A549 (cell line): ENCODE measurements around the gene ATP5IF1. TPM values are rescaled to one million over a fixed set of nuclear protein-coding genes. Genes with fewer than 3 reads are reported as not detected.
A peak's percentile ranks its signal among the peaks of the same experiment; 100 is the strongest.

Source experiments
- ATAC-seq, 2 experiments: fragments of 200-7000 bp in 1 of 2; fragments of >200 bp in 1 of 2; cut with Nextera tagmentation in 1 of 2; cut with Tn5 transposase in 1 of 2; 3 replicates each; pipeline versions ENCODE4 v1.8.0 to v1.9.1; 2018 to 2020; ENCODE audit warnings: mild to moderate bottlenecking in 1 of 2, moderate library complexity in 1 of 2
- CTCF ChIA-PET: fragments of 300-600 bp; sonication (Branson Sonifier 250); formaldehyde crosslinking; extraction: SDS; loops from one replicate; lab custom pipeline; 2021; ENCODE audit warnings: antibody characterized with exemption, inconsistent platforms; lab: Yijun Ruan, JAX
- POLR2A ChIA-PET: fragments of 350-600 bp; formaldehyde crosslinking; extraction: SDS; loops from one replicate; lab custom pipeline; 2021; ENCODE audit warnings: antibody characterized with exemption, inconsistent platforms; lab: Yijun Ruan, JAX
- DNase-seq, 2 experiments: peaks; one replicate each; pipeline versions ENCODE4 v3.0.0 to v3.0.0-alpha.2; 2011 to 2016; ENCODE audit warnings: low read depth in 1 of 2, low spot score in 1 of 2
- FAIRE-seq: peaks from 2 replicates; lab custom pipeline; 2011; peaks lifted over from hg19 to GRCh38; lab: Jason Lieb, UNC
- H3K27ac ChIP-seq, 2 experiments: fragments of >200 bp; sonication (Bioruptor Twin); formaldehyde crosslinking; 3 replicates each; pipeline ENCODE4 v1.5.1; 2016 to 2017
- H3K4me1 ChIP-seq: fragments of >200 bp; sonication (Bioruptor Twin); formaldehyde crosslinking; 3 replicates; pipeline ENCODE4 v1.6.1; 2016
- H3K4me2 ChIP-seq: fragments of >200 bp; sonication (Bioruptor Twin); formaldehyde crosslinking; 3 replicates; pipeline ENCODE4 v1.6.1; 2016
- H3K4me3 ChIP-seq: fragments of >200 bp; sonication (Bioruptor Twin); formaldehyde crosslinking; 3 replicates; pipeline ENCODE4 v1.5.1; 2016
- H3K9me3 ChIP-seq: fragments of >200 bp; sonication (Bioruptor Twin); formaldehyde crosslinking; 3 replicates; pipeline ENCODE4 v1.6.1; 2016
- CEBPB ChIP-seq, 2 experiments: fragments of >200 bp in 1 of 2; sonication (Bioruptor Twin) in 1 of 2; formaldehyde crosslinking in 1 of 2; IDR thresholded peaks; 2 replicates each; pipeline ENCODE4 v1.6.1; 2012 to 2016
- CHD2 ChIP-seq: fragments of 150-350 bp; IDR thresholded peaks from 2 replicates; pipeline ENCODE4 v1.6.1; 2014; ENCODE audit warnings: low read length; ENCODE audit not compliant: partially characterized antibody
- CTCF ChIP-seq: fragments of >200 bp; sonication (Bioruptor Twin); formaldehyde crosslinking; IDR thresholded peaks from 3 replicates; pipeline ENCODE4 v1.5.1; 2016
- ELK1 ChIP-seq: fragments of 150-350 bp; IDR thresholded peaks from 2 replicates; pipeline ENCODE4 v1.6.1; 2014; ENCODE audit warnings: low read depth, mild to moderate bottlenecking, low read length
- EP300 ChIP-seq, 2 experiments: fragments of >200 bp; sonication (Bioruptor Twin); formaldehyde crosslinking; IDR thresholded peaks; 2 replicates in 1 of 2; 3 replicates in 1 of 2; pipeline ENCODE4 v1.6.1; 2016 to 2017
- FOSB ChIP-seq: fragments of 250-450 bp; sonication (Bioruptor Pico); IDR thresholded peaks from 2 replicates; pipeline ENCODE4 v1.5.0; 2020; ENCODE audit warnings: mild to moderate bottlenecking, moderate library complexity
- FOSL2 ChIP-seq, 2 experiments: fragments of 450-650 bp in 1 of 2; fragments of >200 bp in 1 of 2; sonication (Bioruptor Twin) in 1 of 2; formaldehyde crosslinking; IDR thresholded peaks; 2 replicates each; pipeline versions ENCODE4 v1.5.0 to v1.6.1; 2016 to 2020; ENCODE audit warnings: mild to moderate bottlenecking in 1 of 2, moderate library complexity in 1 of 2
- FOXS1 ChIP-seq: fragments of 250-450 bp; sonication (Bioruptor Pico); IDR thresholded peaks from 2 replicates; pipeline ENCODE4 v1.5.0; 2020; ENCODE audit warnings: mild to moderate bottlenecking, moderate library complexity
- GATA3 ChIP-seq: IDR thresholded peaks from 2 replicates; pipeline ENCODE4 v1.6.1; 2012; ENCODE audit warnings: borderline replicate concordance
- HDAC2 ChIP-seq: fragments of 200-600 bp; sonication (generic); IDR thresholded peaks from 2 replicates; pipeline ENCODE4 v1.6.1; 2016
- HES2 ChIP-seq: fragments of >200 bp; sonication (Bioruptor Twin); formaldehyde crosslinking; IDR thresholded peaks from 2 replicates; pipeline ENCODE4 v1.6.1; 2016
- JUN ChIP-seq, 2 experiments: fragments of >200 bp; sonication (Bioruptor Twin); formaldehyde crosslinking; IDR thresholded peaks; 2 replicates in 1 of 2; 3 replicates in 1 of 2; pipeline ENCODE4 v1.6.1; 2016 to 2017
- JUNB ChIP-seq: fragments of >200 bp; sonication (Bioruptor Twin); formaldehyde crosslinking; IDR thresholded peaks from 2 replicates; pipeline ENCODE4 v1.6.1; 2016
- MAFK ChIP-seq: fragments of 450-650 bp; IDR thresholded peaks from 2 replicates; pipeline ENCODE4 v1.6.1; 2014; ENCODE audit not compliant: partially characterized antibody
- MAZ ChIP-seq: fragments of 150-350 bp; IDR thresholded peaks from 2 replicates; pipeline ENCODE4 v1.6.1; 2014; ENCODE audit warnings: antibody characterized with exemption, low read depth, low read length, borderline replicate concordance
- MYC ChIP-seq: IDR thresholded peaks from 2 replicates; pipeline ENCODE4 v1.6.1; 2012; ENCODE audit warnings: mild to moderate bottlenecking, inconsistent platforms, low read length, improper control_type of control experiment, borderline replicate concordance
- NPAS2 ChIP-seq: fragments of 250-450 bp; sonication (Bioruptor Pico); IDR thresholded peaks from 2 replicates; pipeline ENCODE4 v1.8.0; 2022; ENCODE audit warnings: mild to moderate bottlenecking, moderate library complexity, borderline replicate concordance
- POLR2A ChIP-seq: IDR thresholded peaks from 2 replicates; pipeline ENCODE4 v1.6.1; 2012; ENCODE audit warnings: mild to moderate bottlenecking, low read length
- REST ChIP-seq: fragments of 200-600 bp; sonication (generic); IDR thresholded peaks from 2 replicates; pipeline ENCODE4 v1.6.1; 2016; ENCODE audit warnings: antibody characterized with exemption, mild to moderate bottlenecking, moderate library complexity
- ZNF302 ChIP-seq: fragments of 250-450 bp; sonication (Bioruptor Pico); IDR thresholded peaks from 2 replicates; pipeline ENCODE4 v1.9.0; 2021; ENCODE audit warnings: inconsistent platforms, mild to moderate bottlenecking, moderate library complexity
- WGBS: methylation state at CpG from one replicate; pipeline ENCODE4 v1.1.6; 2017; ENCODE audit errors: missing lambda C conversion rate; 5-methylcytosine and 5-hydroxymethylcytosine counted together
- polyA plus RNA-seq, 4 experiments: library from polyadenylated mRNA; depleted of rRNA in 3 of 4; stranded (reverse); fragments of >200 nt; fragmentation: RNase III in 1 of 4; extraction: RNeasy Plus Mini Kit Qiagen cat#74134 plus additional on column Dnase treatment in 1 of 4; gene quantifications; 2 replicates in 3 of 4; 3 replicates in 1 of 4; pipeline ENCODE4 v1.2.3, GENCODE V29; 2011 to 2017

Gene ATP5IF1
- polyA plus RNA-seq, 2 of the 4 experiments (the other 2 are of a cell fraction): 178 to 234 TPM

GRCh38 chr1:28280977-28281381 is 45.1 kb downstream of the ATP5IF1 start:
- 80% methylated on average over 4 of the region's 5 CpGs for WGBS
- H3K27ac ChIP-seq: no peak overlapping the region
- H3K9me3 ChIP-seq: no peaks in the 10 kb centered on the region
- FAIRE-seq: no peak
- H3K4me2 ChIP-seq: no peak overlapping the region
- DNase-seq: no peak
- CTCF ChIA-PET: interaction anchor here (3.4 kb wide), 1 partner anchor 32 kb away, joined by 15 read pairs; no protein-coding TSS in a partner anchor
- TF ChIP-seq JUN (IDR thresholded peaks at IDR 0.05): no peak
- no peak for TF ChIP-seq NPAS2 (CRISPR knock-in tag)
- TF ChIP-seq CTCF: no peak
- TF ChIP-seq HES2: no peak
- no peak for TF ChIP-seq POLR2A
- no peak for TF ChIP-seq REST
- no peak for TF ChIP-seq ELK1
- TF ChIP-seq JUNB: no peak
- no peak for TF ChIP-seq MYC
- no peak for TF ChIP-seq CEBPB (IDR thresholded peaks at IDR 0.05)
- TF ChIP-seq HDAC2: no peak
- TF ChIP-seq MAZ: no peak
- TF ChIP-seq CHD2: no peak
- TF ChIP-seq MAFK: no peak
- TF ChIP-seq FOSB: no peak
- TF ChIP-seq GATA3: no peak
- TF ChIP-seq FOXS1 (CRISPR knock-in tag): no peak
- TF ChIP-seq FOSL2 (IDR thresholded peaks at IDR 0.05): no peak
- no peak for TF ChIP-seq FOSL2 (CRISPR knock-in tag; IDR thresholded peaks at IDR 0.05)
- no peak for TF ChIP-seq EP300 (IDR thresholded peaks at IDR 0.05)
- no peak for TF ChIP-seq ZNF302 (CRISPR knock-in tag)
- TF ChIP-seq, all 56 proteins: peak for 0
- POLR2A ChIA-PET: no interaction called here
- Histone ChIP-seq H3K4me3 (no peak overlapping the region), H3K4me1 (no peaks in the 10 kb centered on the region)
- 0 out of 6 replicates have a peak, but pooled peaks of 1 of the 2 experiments have one; percentile 5 for ATAC-seq
